ENCODE results near the gene CLK4. TPM values are rescaled to one million over a fixed set of nuclear protein-coding genes. Genes with fewer than 3 reads are reported as not detected.

The CLK4 gene
- total RNA-seq, 1 experiment from 2014 or later, result 16.0 TPM

GRCh38 chr5:178606269-178606668 lies 20.6 kb downstream of the CLK4 start:
- H3K9me3 Mint-ChIP-seq, result peaks cover 29% of the 10 kb centered on the region
- ChIA-PET POLR2A (no interaction called here), CTCF (interaction anchor here (1.2 kb wide), 1 partner anchor 322 kb away, joined by 4 read pairs; no protein-coding TSS in a partner anchor)
- no peak for ATAC-seq
- H3K4me1 Mint-ChIP-seq, result no peaks in the 10 kb centered on the region
- no peak for DNase-seq (ENCODE audit: low spot score)
- H3K27me3 Mint-ChIP-seq (ENCODE audit: low read depth), result no peaks in the 10 kb centered on the region
- TF ChIP-seq KAT7 (CRISPR knock-in tag; IDR thresholded peaks at IDR 0.05; ENCODE audit: borderline replicate concordance) (no peak), GABPB1 (CRISPR knock-in tag; IDR thresholded peaks at IDR 0.05) (no peak), ZBTB43 (CRISPR knock-in tag; IDR thresholded peaks at IDR 0.05) (no peak), GRHL2 (CRISPR knock-in tag; IDR thresholded peaks at IDR 0.05; ENCODE audit: insufficient replicate concordance, severe bottlenecking) (no peak), CDX4 (CRISPR knock-in tag; IDR thresholded peaks at IDR 0.05; ENCODE audit: borderline replicate concordance) (no peak), NFATC4 (CRISPR knock-in tag; IDR thresholded peaks at IDR 0.05) (no peak), ZNF532 (CRISPR knock-in tag; IDR thresholded peaks at IDR 0.05; ENCODE audit: borderline replicate concordance) (no peak), FOXJ3 (CRISPR knock-in tag; IDR thresholded peaks at IDR 0.05; ENCODE audit: borderline replicate concordance) (no peak), TEAD4 (CRISPR knock-in tag; IDR thresholded peaks at IDR 0.05) (no peak), MAX (CRISPR knock-in tag; IDR thresholded peaks at IDR 0.05) (no peak), USF2 (CRISPR knock-in tag; IDR thresholded peaks at IDR 0.05) (no peak), IRF1 (CRISPR knock-in tag; IDR thresholded peaks at IDR 0.05) (no peak), ATF1 (CRISPR knock-in tag; IDR thresholded peaks at IDR 0.05) (no peak), RORB (CRISPR knock-in tag; IDR thresholded peaks at IDR 0.05) (no peak), HMGXB4 (CRISPR knock-in tag; IDR thresholded peaks at IDR 0.05) (no peak), ZNF512 (CRISPR knock-in tag; IDR thresholded peaks at IDR 0.05; ENCODE audit: borderline replicate concordance) (no peak), FOXP4 (CRISPR knock-in tag; IDR thresholded peaks at IDR 0.05) (no peak), ZNF121 (CRISPR knock-in tag; IDR thresholded peaks at IDR 0.05) (no peak), AFF4 (CRISPR knock-in tag; IDR thresholded peaks at IDR 0.05; ENCODE audit: borderline replicate concordance) (no peak), TEAD1 (CRISPR knock-in tag; IDR thresholded peaks at IDR 0.05) (no peak)
- no peak overlapping the region for H3K4me3 Mint-ChIP-seq
- peaks cover 71% of the 10 kb centered on the region for H3K36me3 Mint-ChIP-seq
- no peak overlapping the region for H3K27ac Mint-ChIP-seq

Measured in WTC11 (cell line).